NCI-H526 (cell line): Measurements from ENCODE around the gene ZSCAN10.
"Not testable (repeated sequence)": the region's sequence is repeated elsewhere in the genome, so short reads cannot be mapped to it uniquely, and the experiment has no call there.

Experiments
- DNase-seq, 2 experiments: peaks; one replicate each; lab custom pipeline; 2025; lab: John Stamatoyannopoulos, UW

The ZSCAN10 gene

DNA sequence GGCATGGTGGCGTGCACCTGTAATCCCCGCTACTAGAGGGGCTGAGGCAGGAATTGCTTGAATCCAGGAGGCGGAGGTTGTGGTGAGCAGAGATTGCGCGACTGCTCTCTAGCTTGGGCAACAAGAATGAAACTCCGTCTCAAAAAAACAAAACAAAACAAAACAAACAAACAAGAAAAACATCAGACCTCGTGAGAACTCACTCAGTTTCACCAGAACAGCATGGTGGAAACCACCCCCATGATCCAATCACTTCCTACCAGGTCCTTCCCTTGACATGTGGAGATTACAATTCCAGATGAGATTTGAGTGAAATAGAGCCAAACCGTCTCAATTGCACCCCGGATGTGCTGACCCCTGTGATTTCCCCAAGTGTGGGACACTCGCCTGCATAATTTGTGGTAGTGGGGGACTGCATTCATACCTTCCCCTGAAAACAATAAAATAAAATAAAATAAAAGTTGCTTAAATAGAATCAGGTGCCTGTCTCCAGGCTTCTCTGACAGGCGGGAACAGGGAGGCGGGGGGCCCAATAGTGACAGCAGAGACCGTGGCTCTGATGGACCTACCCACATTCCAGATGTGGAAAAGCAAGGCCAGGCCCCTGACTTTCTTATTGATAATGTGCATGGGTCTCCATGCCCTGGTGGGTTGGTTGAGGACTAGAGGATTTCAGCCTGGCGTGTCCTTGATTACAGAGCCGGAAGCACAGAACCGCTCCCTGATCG lies 13.1 kb downstream of the ZSCAN10 start:
- DNase-seq = no peak

- no peak for DNase-seq
These were observed 14.0 kb downstream of the ZSCAN10 start for GRCh38 chr16:3084969-3085670.

- DNase-seq = no peak
These were observed 14.6 kb downstream of the ZSCAN10 start for GRCh38 chr16:3084491-3084890.

GRCh38 chr16:3083408-3083807 lies 15.7 kb downstream of the ZSCAN10 start:
- DNase-seq = not testable (repeated sequence)

GRCh38 chr16:3081957-3082356 lies 17.1 kb downstream of the ZSCAN10 start:
- not testable (repeated sequence) for DNase-seq

DNA sequence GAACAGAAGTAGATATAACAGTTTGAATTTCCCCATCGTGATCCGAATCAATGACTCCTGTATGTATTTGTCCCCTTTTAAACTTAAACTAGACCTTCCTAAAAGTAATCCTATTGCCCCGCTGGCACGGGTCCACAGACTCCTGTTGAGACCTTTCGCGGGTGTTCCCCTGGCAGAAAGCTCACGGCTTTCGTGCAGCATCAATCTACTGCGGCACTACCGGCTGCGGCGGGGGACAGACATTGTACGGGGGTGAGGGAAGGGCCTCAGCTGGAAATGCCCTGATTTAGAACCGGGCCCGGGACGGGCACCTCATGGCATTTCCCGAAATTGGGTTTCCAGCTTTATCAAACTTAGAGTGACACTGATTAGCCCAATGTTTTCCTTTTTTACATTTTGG lies 19.1 kb downstream of the ZSCAN10 start:
- DNase-seq = no peak

DNA sequence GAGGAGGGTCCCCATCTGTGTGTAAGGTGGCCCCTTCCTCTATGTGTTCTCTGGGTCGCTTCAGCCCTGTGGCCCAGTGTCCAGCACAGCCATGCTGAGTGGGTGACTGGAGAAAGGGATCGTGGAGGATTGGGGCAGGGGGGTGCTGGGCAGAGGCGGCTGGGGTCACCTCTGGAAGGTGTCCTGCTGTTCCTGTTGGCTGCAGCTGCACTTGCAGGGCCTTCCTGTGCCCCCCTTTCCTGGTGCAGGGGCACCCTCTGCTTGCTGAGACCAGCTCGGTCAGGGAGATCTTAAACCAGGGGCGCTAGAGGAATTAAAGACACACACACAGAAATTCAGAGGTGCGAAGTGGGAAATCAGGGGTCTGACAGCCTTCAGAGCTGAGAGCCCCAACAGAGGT lies 22.5 kb downstream of the ZSCAN10 start:
- DNase-seq = no peak

DNA sequence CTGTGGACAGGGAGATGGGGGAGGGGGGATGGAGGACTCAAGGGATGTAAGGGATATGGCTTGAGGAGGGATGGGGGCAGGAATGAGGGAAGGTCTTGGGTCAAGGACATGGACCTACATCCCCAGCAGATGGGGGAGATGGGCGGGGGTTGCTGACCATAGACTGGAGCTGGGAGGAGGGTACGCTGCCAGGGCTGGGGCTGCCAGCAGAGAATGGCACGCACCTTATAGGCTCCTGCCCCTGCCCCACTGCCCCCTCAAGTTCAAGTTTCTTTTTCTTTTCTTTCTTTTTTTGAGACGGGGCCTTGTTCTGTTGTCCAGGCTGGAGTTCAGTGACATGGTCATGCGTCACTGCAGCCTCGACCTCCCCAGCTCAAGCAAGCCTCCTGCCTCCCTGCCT lies 23.1 kb downstream of the ZSCAN10 start:
- not testable (repeated sequence) for DNase-seq

GRCh38 chr16:3075523-3075915 lies 23.6 kb downstream of the ZSCAN10 start:
- no peak for DNase-seq

DNA sequence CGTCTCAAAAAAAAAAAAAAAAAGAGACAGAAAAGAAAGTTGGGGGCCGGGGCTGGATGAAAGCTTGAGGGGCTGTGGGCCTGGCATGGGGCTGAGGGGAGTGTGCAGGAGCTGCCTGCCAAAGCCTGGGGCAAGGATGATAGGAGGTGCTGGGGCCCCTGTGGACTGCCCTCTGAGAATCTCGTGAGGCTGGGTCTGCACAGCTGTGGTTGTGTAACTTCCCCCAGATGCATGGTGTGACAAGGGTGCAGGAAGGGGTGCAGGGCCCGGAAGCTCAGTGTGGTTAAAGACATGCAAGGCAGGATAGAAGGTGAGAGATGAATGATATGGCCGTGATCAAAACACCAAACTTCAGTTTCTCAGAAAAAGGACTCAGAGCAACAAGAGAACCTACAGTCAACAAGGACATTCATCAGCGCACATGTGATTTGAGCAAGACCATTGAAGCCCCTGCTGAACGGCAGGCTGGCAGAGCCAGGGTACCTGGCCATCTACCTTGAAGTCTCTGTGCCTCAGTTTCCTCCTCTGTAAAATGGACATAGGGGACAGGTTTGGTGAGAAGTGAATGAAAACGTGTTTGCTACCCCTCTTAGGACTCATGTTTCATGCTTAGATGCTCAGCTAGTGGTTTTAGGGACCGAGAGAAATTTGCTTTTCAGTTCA lies 24.1 kb downstream of the ZSCAN10 start:
- no peak for DNase-seq

DNA sequence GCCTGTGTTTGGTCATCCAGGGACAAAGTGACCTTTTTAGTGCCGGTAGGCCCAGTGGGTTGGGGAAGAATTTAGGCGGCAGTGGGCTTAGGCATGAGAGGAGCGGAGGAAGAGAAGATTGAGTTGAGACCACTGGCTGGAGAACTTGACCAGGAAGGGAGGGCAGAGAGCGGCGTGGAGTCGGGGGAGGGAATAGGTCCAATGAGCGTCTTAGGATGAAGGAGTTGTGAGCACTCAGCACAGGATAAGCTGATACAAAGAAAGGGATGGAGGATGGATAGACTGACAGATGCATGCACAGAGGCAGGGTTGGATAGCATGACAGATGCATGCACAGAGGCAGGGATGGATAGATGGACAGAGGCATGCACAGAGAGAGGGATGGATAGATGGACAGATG lies 25.6 kb downstream of the ZSCAN10 start:
- no peak for DNase-seq

- not testable (repeated sequence) for DNase-seq
These were observed 26.4 kb downstream of the ZSCAN10 start for GRCh38 chr16:3072576-3073263.

- not testable (repeated sequence) for DNase-seq
These were observed 26.9 kb downstream of the ZSCAN10 start for GRCh38 chr16:3072148-3072547.

- no peak for DNase-seq
These were observed 27.4 kb downstream of the ZSCAN10 start for GRCh38 chr16:3071655-3072054.

DNA sequence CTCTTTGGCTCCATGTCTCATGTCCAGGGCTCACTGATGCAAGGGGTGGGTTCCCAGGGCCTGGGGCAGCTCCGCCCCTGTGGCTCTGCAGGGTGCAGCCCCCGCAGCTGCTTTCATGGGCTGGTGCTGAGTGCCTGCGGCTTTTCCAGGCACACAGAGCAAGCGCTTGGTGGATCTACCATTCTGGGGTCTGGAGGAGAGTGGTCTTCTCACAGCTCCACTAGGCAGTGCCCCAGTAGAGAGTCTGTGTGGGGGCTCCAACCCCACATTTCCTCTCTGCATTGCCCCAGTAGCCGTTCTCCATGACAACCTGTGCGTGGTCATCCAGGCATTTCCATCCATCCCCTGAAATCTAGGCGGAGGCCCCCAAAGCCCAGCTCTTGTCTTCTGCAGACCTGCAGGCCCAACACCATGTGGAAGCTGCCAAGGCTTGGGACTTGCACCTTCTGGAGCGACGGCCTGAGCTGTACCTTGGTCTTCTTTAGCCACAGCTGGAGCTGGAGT lies 28.4 kb downstream of the ZSCAN10 start:
- DNase-seq = no peak

- DNase-seq = not testable (repeated sequence)
These were observed 29.9 kb downstream of the ZSCAN10 start for GRCh38 chr16:3069146-3069545.

DNA sequence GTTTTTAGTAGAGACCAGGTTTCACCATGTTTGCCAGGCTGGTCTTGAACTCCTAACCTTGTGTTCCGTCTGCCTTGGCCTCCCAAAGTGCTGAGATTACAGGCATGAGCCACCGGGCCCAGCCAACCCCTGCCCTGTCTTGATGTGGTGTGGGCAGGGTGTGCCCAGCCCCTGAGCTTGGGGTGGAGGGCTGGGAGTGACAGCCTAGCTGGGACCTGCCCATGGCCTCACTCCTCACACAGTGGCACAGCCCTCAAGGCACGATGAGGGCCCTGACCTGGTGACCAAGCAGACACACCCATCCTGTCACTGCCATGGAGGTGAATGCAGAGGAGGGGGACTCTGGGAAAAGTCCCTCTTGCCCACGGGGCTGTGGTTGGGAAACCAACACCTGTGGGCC lies 30.6 kb downstream of the ZSCAN10 start:
- DNase-seq = no peak

DNA sequence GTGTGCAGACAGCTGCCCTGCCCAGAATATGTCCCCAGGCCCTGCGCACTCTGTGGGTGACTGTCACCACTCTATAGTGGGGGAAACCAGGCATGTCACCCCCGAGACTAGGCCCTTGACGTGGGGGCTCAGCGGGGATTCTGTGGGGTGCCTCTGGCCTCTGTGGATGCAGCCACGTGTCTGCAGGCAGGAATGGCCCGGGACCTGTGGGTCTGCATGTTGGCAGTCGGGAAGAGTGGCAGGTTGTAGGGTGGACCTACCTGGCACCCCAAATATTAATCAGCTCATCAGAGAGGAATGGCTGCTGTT lies 32.7 kb downstream of the ZSCAN10 start:
- no peak for DNase-seq

DNA sequence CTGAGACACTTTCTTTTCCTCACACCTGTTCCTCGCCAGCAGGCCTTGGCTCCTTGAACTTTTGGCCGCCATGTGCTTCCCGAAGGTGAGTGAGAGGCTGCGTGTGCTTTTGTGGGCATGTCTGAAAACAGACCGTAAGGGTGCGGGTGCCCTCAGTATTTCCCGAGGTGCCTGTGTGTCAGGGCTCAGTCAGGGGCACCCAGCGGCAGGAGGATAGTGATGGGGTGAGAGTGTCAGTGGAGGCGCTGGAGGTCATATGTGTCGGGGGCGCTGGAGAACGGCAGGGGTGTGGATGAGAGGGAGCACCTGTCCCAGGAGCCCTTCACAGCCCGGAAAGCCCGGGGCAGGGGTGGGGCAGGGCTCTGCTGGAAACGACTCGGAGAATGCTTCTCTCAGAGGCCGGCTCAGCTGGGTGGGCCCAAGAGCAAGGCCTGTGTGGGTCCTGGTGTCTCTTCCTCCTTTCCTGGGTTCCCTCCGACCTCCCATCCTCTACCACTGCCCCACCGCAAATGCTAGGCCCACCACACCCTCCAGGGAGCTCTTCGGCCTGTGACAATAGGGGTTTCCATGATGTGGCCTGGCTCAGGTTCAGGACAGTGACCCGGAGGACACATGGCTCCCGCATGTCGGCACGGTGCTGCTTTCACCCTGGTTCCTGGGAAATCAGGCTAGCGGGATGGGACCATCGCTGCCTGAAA lies 33.2 kb downstream of the ZSCAN10 start:
- no peak for DNase-seq

DNA sequence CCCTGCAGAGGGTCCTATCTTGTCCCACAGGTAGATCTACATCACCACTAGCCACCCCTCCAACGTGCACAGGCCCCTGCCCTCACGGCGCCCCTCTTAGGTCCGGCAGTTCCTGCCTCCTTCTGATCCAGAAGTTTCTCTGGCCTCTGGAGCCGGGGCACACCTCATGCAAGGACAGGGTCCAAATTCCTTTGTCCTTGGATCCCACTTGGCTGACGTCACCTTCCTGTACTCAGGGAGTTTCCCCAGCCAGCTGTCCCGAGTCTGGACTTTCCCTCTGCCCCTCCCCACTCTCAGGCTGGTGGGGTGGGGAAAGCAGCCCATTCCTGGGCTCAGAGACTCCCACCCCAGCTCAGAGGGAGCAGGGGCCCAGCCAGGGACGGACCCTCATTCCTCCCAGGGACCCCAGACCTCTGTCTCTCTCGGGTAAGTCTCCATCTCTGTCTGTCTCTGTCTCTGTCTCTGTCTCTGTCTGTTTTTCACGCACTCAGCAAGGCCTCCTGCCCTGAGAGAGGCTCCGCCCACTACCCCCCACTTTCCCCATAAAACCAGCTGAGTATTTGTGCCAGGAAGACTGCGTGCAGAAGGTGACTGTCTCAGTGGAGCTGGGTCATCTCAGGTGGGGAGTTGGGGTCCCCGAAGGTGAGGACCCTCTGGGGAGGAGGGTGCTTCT lies 33.9 kb downstream of the ZSCAN10 start, which contains the start of gene IL32:
Gene IL32, plus strand, starts transcription at position 572 of the 673 bp plus-strand sequence. CDS start 172 bp downstream, outside the sequence.
- no peak for DNase-seq
